H9 (cell line): ENCODE results near the gene EXOC3L1. TPM values are rescaled to one million over a fixed set of nuclear protein-coding genes. Genes with fewer than 3 reads are reported as not detected.

ENCODE experiments used
- DNase-seq: peaks from one replicate; pipeline ENCODE4 v3.0.0-alpha.2; 2017
- H2AFZ ChIP-seq: one replicate; pipeline ENCODE4 v1.6.1; 2013; ENCODE audit warnings: mild to moderate bottlenecking, low read length, control low read depth, moderate library complexity
- H2AK5ac ChIP-seq: 2 replicates; pipeline ENCODE4 v1.6.1; 2013; ENCODE audit warnings: low read length, control low read depth, mixed read lengths; ENCODE audit not compliant: insufficient read length
- H2BK120ac ChIP-seq: one replicate; pipeline ENCODE4 v1.6.1; 2013; ENCODE audit warnings: low read depth, mild to moderate bottlenecking, low read length, control low read depth, inconsistent platforms; ENCODE audit not compliant: poor library complexity, severe bottlenecking
- H2BK12ac ChIP-seq: 2 replicates; pipeline ENCODE4 v1.6.1; 2013; ENCODE audit warnings: low read length, control low read depth, mixed read lengths, low read depth; ENCODE audit not compliant: insufficient read length
- H2BK15ac ChIP-seq: 2 replicates; pipeline ENCODE4 v1.6.1; 2013; ENCODE audit warnings: low read depth, low read length, control low read depth
- H2BK20ac ChIP-seq: one replicate; pipeline ENCODE4 v1.6.1; 2013; ENCODE audit warnings: low read depth, mild to moderate bottlenecking, low read length, control low read depth, inconsistent platforms; ENCODE audit not compliant: poor library complexity, severe bottlenecking
- H2BK5ac ChIP-seq: 2 replicates; pipeline ENCODE4 v1.6.1; 2013; ENCODE audit warnings: low read length, control low read depth, mixed read lengths; ENCODE audit not compliant: insufficient read length
- H3K14ac ChIP-seq: 2 replicates; pipeline ENCODE4 v1.6.1; 2013; ENCODE audit warnings: low read length, control low read depth; ENCODE audit not compliant: insufficient read depth
- H3K18ac ChIP-seq: 2 replicates; pipeline ENCODE4 v1.6.1; 2013; ENCODE audit warnings: low read depth, mild to moderate bottlenecking, mixed read lengths, low read length, control low read depth; ENCODE audit not compliant: insufficient read length
- H3K23ac ChIP-seq: 2 replicates; pipeline ENCODE4 v1.6.1; 2013; ENCODE audit warnings: low read length, control low read depth, mixed read lengths, low read depth; ENCODE audit not compliant: insufficient read length
- H3K23me2 ChIP-seq: 2 replicates; pipeline ENCODE4 v1.6.1; 2013; ENCODE audit warnings: low read depth, mild to moderate bottlenecking, mixed read lengths, low read length, control low read depth; ENCODE audit not compliant: insufficient read length, poor library complexity, severe bottlenecking
- H3K27ac ChIP-seq: 2 replicates; pipeline ENCODE4 v1.5.1; 2013; ENCODE audit warnings: low read length, control low read depth, mixed read lengths, low read depth; ENCODE audit not compliant: insufficient read length
- H3K27me3 ChIP-seq: 2 replicates; pipeline ENCODE4 v1.6.1; 2013; ENCODE audit warnings: low read length, control low read depth, inconsistent platforms; ENCODE audit not compliant: insufficient read depth
- H3K4ac ChIP-seq: 2 replicates; pipeline ENCODE4 v1.6.1; 2013; ENCODE audit warnings: low read depth, mild to moderate bottlenecking, control low read depth, inconsistent platforms, low read length, moderate library complexity
- H3K4me1 ChIP-seq: 2 replicates; pipeline ENCODE4 v1.6.1; 2013; ENCODE audit warnings: low read length, control low read depth, inconsistent platforms; ENCODE audit not compliant: insufficient read depth
- H3K4me2 ChIP-seq: 2 replicates; pipeline ENCODE4 v1.6.1; 2013; ENCODE audit warnings: low read length, control low read depth, mixed read lengths; ENCODE audit not compliant: insufficient read length, insufficient read depth
- H3K56ac ChIP-seq: 2 replicates; pipeline ENCODE4 v1.6.1; 2013; ENCODE audit warnings: low read depth, mild to moderate bottlenecking, mixed read lengths, low read length, control low read depth; ENCODE audit not compliant: insufficient read length
- H3K79me1 ChIP-seq: 2 replicates; pipeline ENCODE4 v1.6.1; 2013; ENCODE audit warnings: low read depth, mild to moderate bottlenecking, moderate library complexity, low read length, control low read depth, inconsistent platforms; ENCODE audit not compliant: insufficient read depth, poor library complexity, severe bottlenecking
- H3K79me2 ChIP-seq: 2 replicates; pipeline ENCODE4 v1.6.1; 2013; ENCODE audit warnings: low read length, control low read depth, inconsistent platforms; ENCODE audit not compliant: insufficient read depth
- H3K9ac ChIP-seq: 2 replicates; pipeline ENCODE4 v1.6.1; 2013; ENCODE audit warnings: low read length, control low read depth, mixed read lengths; ENCODE audit not compliant: insufficient read length; ENCODE audit errors: extremely low read depth
- H3K9me3 ChIP-seq: one replicate; pipeline ENCODE4 v1.6.1; 2013; ENCODE audit warnings: low read depth, low read length, inconsistent platforms; ENCODE audit not compliant: control insufficient read depth
- H3T11ph ChIP-seq: one replicate; pipeline ENCODE4 v1.6.1; 2013; ENCODE audit warnings: mild to moderate bottlenecking, low read length, control low read depth, inconsistent platforms
- H4K20me1 ChIP-seq: one replicate; pipeline ENCODE4 v1.6.1; 2013; ENCODE audit not compliant: control insufficient read depth, insufficient read length, insufficient read depth
- H4K5ac ChIP-seq: 2 replicates; pipeline ENCODE4 v1.6.1; 2013; ENCODE audit warnings: low read depth, mild to moderate bottlenecking, mixed read lengths, low read length, control low read depth; ENCODE audit not compliant: insufficient read length
- H4K8ac ChIP-seq: replicated peaks from 2 replicates; pipeline ENCODE4 v1.6.1; 2013; ENCODE audit warnings: low read length, control low read depth, mixed read lengths, low read depth; ENCODE audit not compliant: insufficient read length
- H4K91ac ChIP-seq: 2 replicates; pipeline ENCODE4 v1.6.1; 2013; ENCODE audit warnings: low read depth, mild to moderate bottlenecking, moderate library complexity, mixed read lengths, low read length, control low read depth; ENCODE audit not compliant: insufficient read length
- H3K27ac Mint-ChIP-seq, 3 experiments: 2 replicates in 2 of 3; 3 replicates in 1 of 3; pipeline ENCODE4 v1.8.0; 2020 to 2021; ENCODE audit warnings: mixed read lengths in 3 of 3, mild to moderate bottlenecking in 1 of 3, moderate library complexity in 1 of 3
- H3K27me3 Mint-ChIP-seq: 2 replicates; pipeline ENCODE4 v1.8.0; 2021; ENCODE audit warnings: low read depth, mild to moderate bottlenecking, moderate library complexity, mixed read lengths
- H3K36me3 Mint-ChIP-seq, 3 experiments: 2 replicates in 2 of 3; 3 replicates in 1 of 3; pipeline ENCODE4 v1.8.0; 2020 to 2021; ENCODE audit warnings: low read depth in 3 of 3, mixed read lengths in 3 of 3; ENCODE audit not compliant: insufficient read depth in 1 of 3
- H3K4me1 Mint-ChIP-seq, 2 experiments: 2 replicates each; pipeline ENCODE4 v1.8.0; 2020; ENCODE audit warnings: mixed read lengths in 2 of 2
- H3K4me3 Mint-ChIP-seq, 2 experiments: 2 replicates in 1 of 2; 3 replicates in 1 of 2; pipeline ENCODE4 v1.8.0; 2020 to 2021; ENCODE audit warnings: mild to moderate bottlenecking in 2 of 2, mixed read lengths in 2 of 2, moderate library complexity in 1 of 2
- H3K9me3 Mint-ChIP-seq, 2 experiments: 2 replicates in 1 of 2; 3 replicates in 1 of 2; pipeline ENCODE4 v1.8.0; 2020; ENCODE audit warnings: mild to moderate bottlenecking in 2 of 2, mixed read lengths in 2 of 2, moderate library complexity in 1 of 2
- CTCF ChIP-seq: fragments of 200-600 bp; sonication (generic); conservative IDR thresholded peaks from 3 replicates; pipeline ENCODE4 v1.8.0; 2021; ENCODE audit warnings: antibody characterized with exemption, mild to moderate bottlenecking
- WGBS: extraction: QIAGEN DNeasy Blood & Tissue Kit; methylation state at CpG from one replicate; pipeline ENCODE4 v1.1.7; 2013; ENCODE audit warnings: missing lambda C conversion rate, low lambda C conversion rate, mixed read lengths; ENCODE audit not compliant: insufficient read length; ENCODE audit errors: extremely low coverage; 5-methylcytosine and 5-hydroxymethylcytosine counted together
- total RNA-seq: library from RNA; stranded (reverse); gene quantifications from 2 replicates; pipeline ENCODE4 v1.2.1, GENCODE V29; 2021

EXOC3L1 gene
- total RNA-seq, 1 experiment from 2014 or later: 3.3 TPM

- Mint-ChIP-seq H3K4me3 (no peak overlapping the region), H3K27ac (no peak overlapping the region), H3K36me3 (peaks cover 17 to 66% (median 65%) of the 10 kb centered on the region in 3 experiments), H3K27me3 (peaks cover 8% of the 10 kb centered on the region), H3K9me3 (peaks cover 0 to 3% of the 10 kb centered on the region in 2 experiments; a peak in 1 of 5 replicates), H3K4me1 (peaks cover 10 to 11% of the 10 kb centered on the region in 2 experiments)
- Histone ChIP-seq H3K4me1 (no peaks in the 10 kb centered on the region), H2BK20ac (no peak overlapping the region), H2BK15ac (no peak overlapping the region), H3K18ac (no peak overlapping the region), H4K5ac (no peak overlapping the region), H2BK12ac (no peak overlapping the region), H3K27ac (no peak overlapping the region), H3K9ac (no peak overlapping the region), H2AFZ (no peak overlapping the region), H3K56ac (no peak overlapping the region), H3K9me3 (no peaks in the 10 kb centered on the region), H3K23me2 (peaks cover 5% of the 10 kb centered on the region), H4K91ac (no peak overlapping the region), H4K8ac (no peak overlapping the region), H3T11ph (no peak overlapping the region), H3K4ac (no peak overlapping the region), H2BK120ac (no peak overlapping the region), H3K14ac (no peak overlapping the region), H3K4me2 (no peak overlapping the region), H4K20me1 (no peaks in the 10 kb centered on the region), H3K79me2 (no peaks in the 10 kb centered on the region), H2AK5ac (no peak overlapping the region), H2BK5ac (no peak overlapping the region), H3K27me3 (peaks cover 2% of the 10 kb centered on the region; the same call in 1 of the 2 replicates), H3K23ac (no peak overlapping the region), H3K79me1 (no peaks in the 10 kb centered on the region)
- no peak for DNase-seq
- WGBS: no CpG with 5 or more reads among the region's 7 CpGs
- TF ChIP-seq CTCF: no peak
Observed at GRCh38 chr16:67146523-67147357, 43.2 kb downstream of the EXOC3L1 start.
